ENCODE data around the gene AK1.

Gene AK1

DNA sequence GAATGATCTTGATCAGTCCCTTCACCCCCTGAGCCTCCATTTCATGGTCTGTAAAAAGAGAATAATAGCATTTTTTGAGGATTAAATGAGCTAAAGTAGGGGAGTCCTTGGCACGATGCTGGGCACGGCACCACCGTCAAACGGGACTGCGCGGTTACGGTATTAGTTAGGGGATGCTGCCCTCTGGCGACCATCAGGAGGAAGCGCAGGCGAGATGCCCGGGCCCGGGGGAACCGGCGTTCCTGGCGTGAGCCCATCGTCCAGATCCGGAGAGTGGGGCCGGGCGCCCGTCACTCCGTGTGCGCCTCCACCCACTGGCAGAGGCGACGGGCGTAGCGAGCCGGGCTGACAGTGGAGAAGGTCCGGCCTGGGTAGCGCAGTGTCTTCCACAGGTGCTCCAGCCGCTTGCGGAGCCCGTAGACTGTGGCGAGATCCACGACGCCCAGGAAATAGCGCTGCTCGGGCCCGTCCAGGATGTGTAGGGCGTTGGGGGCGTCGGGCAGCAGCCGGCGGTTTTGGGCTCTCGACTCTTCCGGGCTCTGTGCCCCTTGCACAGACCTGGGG is 44.2 kb upstream of the AK1 start:
- no peak overlapping the region for H3K4me3 ChIP-seq (ENCODE audit: low read depth, low read length)

DNA sequence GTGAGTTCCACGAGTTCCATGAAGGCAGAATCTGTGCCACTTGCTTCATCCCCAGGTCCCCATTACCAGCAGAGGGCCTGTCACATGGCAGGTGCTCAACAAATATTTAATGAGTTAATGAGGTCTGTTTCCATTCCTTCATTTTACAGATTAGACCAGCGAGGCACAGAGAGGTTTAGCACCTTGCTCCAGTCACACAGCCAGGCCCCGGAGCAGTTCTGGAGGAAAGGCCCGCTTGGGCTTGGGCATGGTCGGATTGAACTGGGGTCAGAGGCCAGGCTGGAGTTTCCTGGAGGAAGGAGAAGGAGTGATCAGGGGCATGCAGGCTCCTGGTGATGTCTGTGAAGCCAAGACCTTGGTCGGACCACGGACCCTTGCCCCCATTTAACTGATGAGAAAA is 43.3 kb upstream of the AK1 start:
- TF ChIP-seq, protein P1, sequence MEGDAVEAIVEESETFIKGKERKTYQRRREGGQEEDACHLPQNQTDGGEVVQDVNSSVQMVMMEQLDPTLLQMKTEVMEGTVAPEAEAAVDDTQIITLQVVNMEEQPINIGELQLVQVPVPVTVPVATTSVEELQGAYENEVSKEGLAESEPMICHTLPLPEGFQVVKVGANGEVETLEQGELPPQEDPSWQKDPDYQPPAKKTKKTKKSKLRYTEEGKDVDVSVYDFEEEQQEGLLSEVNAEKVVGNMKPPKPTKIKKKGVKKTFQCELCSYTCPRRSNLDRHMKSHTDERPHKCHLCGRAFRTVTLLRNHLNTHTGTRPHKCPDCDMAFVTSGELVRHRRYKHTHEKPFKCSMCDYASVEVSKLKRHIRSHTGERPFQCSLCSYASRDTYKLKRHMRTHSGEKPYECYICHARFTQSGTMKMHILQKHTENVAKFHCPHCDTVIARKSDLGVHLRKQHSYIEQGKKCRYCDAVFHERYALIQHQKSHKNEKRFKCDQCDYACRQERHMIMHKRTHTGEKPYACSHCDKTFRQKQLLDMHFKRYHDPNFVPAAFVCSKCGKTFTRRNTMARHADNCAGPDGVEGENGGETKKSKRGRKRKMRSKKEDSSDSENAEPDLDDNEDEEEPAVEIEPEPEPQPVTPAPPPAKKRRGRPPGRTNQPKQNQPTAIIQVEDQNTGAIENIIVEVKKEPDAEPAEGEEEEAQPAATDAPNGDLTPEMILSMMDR (IDR thresholded peaks at IDR 0.05; ENCODE audit: borderline replicate concordance, insufficient read depth, low read depth, low read length) = no peak
- H3K4me3 ChIP-seq (ENCODE audit: low read depth, low read length) = no peak overlapping the region

More for the DNA sequence above, 44.2 kb upstream of the AK1 start:
- TF ChIP-seq, protein P1 (IDR thresholded peaks at IDR 0.05; ENCODE audit: borderline replicate concordance, insufficient read depth, low read depth, low read length) = peak; percentile 95

DNA sequence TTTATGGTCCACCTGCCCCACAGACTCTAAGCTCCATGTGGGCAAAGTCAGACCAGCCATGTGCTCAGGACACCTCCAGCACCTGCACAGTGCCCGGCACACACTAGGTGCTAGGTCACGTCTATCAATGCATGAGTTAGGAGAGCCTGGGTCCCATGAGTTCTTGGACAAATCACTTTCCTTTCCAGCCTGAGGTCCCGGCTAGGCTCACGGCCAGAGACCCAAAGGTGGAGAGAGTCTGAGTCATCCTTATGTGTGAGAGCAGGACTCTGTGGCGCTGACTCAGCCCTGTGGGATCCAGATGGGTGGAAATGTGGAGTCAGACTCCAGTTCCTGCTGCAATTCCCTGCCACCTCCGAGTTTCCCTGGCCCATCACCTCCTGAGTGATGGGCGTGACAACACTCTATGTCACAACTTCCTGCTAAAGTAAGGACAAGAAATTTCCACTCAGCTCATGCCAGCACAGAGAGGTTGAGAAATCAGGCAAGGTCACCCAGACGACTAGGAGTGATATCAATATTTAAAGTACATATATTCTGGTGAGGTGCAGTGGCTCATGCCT is 41.9 kb upstream of the AK1 start:
- no peak overlapping the region for H3K4me3 ChIP-seq (ENCODE audit: low read depth, low read length)
- TF ChIP-seq, protein P1 (IDR thresholded peaks at IDR 0.05; ENCODE audit: borderline replicate concordance, insufficient read depth, low read depth, low read length) = no peak

DNA sequence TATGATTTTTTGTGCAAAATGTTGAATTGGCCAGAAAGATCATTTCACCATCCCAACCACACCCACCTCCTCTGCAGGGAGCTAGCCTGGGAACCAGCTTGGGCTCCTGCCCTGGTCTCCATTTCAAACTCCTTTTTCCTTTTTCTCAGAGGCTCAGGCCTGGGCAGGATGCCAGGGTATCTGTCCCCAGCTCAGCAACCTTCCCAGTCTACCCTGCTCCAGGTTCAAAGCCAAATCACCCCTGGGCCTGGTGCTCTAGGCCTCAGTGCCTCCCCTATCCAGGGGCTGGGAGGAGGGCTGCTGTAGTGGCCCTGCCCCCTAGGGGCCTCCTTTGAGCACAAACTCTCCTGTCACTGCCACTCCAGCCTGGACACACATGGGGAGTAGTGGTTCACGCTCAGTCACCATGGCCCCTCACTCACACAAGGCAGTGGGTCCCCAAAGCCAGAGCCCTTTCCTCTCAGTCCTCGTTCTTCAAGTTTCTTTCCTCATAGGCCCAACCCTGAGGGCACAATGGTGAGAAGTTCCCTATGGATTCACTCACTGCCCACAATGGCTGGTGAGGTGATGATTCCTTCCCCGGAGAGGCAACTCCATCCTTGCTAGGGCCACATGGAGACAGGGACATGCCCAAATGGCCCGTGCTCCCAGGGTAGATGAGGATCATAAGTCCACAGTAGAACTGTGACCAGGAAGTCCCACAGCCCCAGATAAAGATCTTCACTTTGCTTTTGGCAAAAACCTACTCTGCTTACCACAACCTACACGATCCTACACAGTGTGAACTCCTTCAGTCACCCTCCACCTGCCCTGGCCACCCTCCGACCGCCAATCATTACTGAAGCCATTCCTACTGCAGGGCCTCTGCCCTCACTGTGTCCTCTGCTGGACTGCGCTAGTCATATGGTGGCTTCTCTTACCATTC is 41.0 kb upstream of the AK1 start:
- TF ChIP-seq, protein P1 (IDR thresholded peaks at IDR 0.05; ENCODE audit: borderline replicate concordance, insufficient read depth, low read depth, low read length) = peak; percentile 41; the same call in 1 of the 2 replicates
- no peak overlapping the region for H3K4me3 ChIP-seq (ENCODE audit: low read depth, low read length)

GRCh38 chr9:127917603-127918002 is 40.1 kb upstream of the AK1 start:
- TF ChIP-seq, protein P1 (IDR thresholded peaks at IDR 0.05; ENCODE audit: borderline replicate concordance, insufficient read depth, low read depth, low read length) = no peak
- H3K4me3 ChIP-seq (ENCODE audit: low read depth, low read length) = no peak overlapping the region

- H3K4me3 ChIP-seq (ENCODE audit: low read depth, low read length) = peak within 1 kb of the TSS; percentile 96
- TF ChIP-seq, protein P1 (IDR thresholded peaks at IDR 0.05; ENCODE audit: borderline replicate concordance, insufficient read depth, low read depth, low read length) = no peak
These were observed 39.5 kb upstream of the AK1 start, which contains the start of gene ST6GALNAC4 for GRCh38 chr9:127916720-127917581. TSS of gene ST6GALNAC4 (minus strand) at chr9:127917041. CDS start at chr9:127916419, 622 bp downstream.
